ENCODE results near the gene SLC7A7.

GRCh38 chr14:22761734-22762133 lies 53.5 kb downstream of the SLC7A7 start:
- TF ChIP-seq GATA2 (IDR thresholded peaks at IDR 0.05; ENCODE audit: low read depth, low read length) (no peak), GATA3 (IDR thresholded peaks at IDR 0.05; ENCODE audit: low read depth, low read length) (no peak)
